KMS-11 (cell line): ENCODE results near the gene SEC14L2.

Experiments
- H2AFZ ChIP-seq: fragments of 200-600 bp; sonication (generic); 2 replicates; pipeline ENCODE4 v1.6.1; 2016; ENCODE audit warnings: antibody characterized with exemption, mixed run types, low read depth
- H3K27ac ChIP-seq: fragments of 200-600 bp; sonication (generic); 2 replicates; pipeline ENCODE4 v1.6.1; 2016; ENCODE audit warnings: mild to moderate bottlenecking, mixed run types
- H3K27me3 ChIP-seq: fragments of 200-600 bp; sonication (generic); 2 replicates; pipeline ENCODE4 v1.6.1; 2017; ENCODE audit warnings: mild to moderate bottlenecking, low read depth, mixed run types, moderate library complexity; ENCODE audit not compliant: insufficient read depth
- H3K36me3 ChIP-seq: fragments of 200-600 bp; sonication (generic); 2 replicates; pipeline ENCODE4 v1.6.1; 2017; ENCODE audit warnings: mild to moderate bottlenecking, mixed run types; ENCODE audit not compliant: insufficient read depth
- H3K4me1 ChIP-seq: fragments of 200-600 bp; sonication (generic); 2 replicates; pipeline ENCODE4 v1.6.1; 2016; ENCODE audit warnings: mild to moderate bottlenecking, low read depth, mixed run types; ENCODE audit not compliant: poor library complexity, severe bottlenecking
- H3K4me2 ChIP-seq: fragments of 200-600 bp; sonication (generic); 2 replicates; pipeline ENCODE4 v1.7.0; 2016; ENCODE audit warnings: mild to moderate bottlenecking, mixed run types
- H3K4me3 ChIP-seq: fragments of 200-600 bp; sonication (generic); IDR thresholded peaks from 2 replicates; pipeline ENCODE4 v1.6.1; 2017; ENCODE audit warnings: low read depth, low read length, mixed read lengths; ENCODE audit not compliant: insufficient read depth
- H3K79me2 ChIP-seq: fragments of 200-600 bp; sonication (generic); 2 replicates; pipeline ENCODE4 v1.6.1; 2016; ENCODE audit warnings: low read depth, mixed run types; ENCODE audit not compliant: insufficient read depth
- H3K9ac ChIP-seq: fragments of 200-600 bp; sonication (generic); 2 replicates; pipeline ENCODE4 v1.6.1; 2016; ENCODE audit warnings: mild to moderate bottlenecking, mixed run types
- H4K20me1 ChIP-seq: fragments of 200-600 bp; sonication (generic); 2 replicates; pipeline ENCODE4 v1.6.1; 2016; ENCODE audit warnings: mild to moderate bottlenecking, mixed run types; ENCODE audit not compliant: insufficient read depth
- CTCF ChIP-seq: fragments of 200-600 bp; sonication (generic); conservative IDR thresholded peaks from 2 replicates; pipeline ENCODE4 v1.6.1; 2017; ENCODE audit warnings: low read depth, mild to moderate bottlenecking, antibody characterized with exemption, low read length, moderate library complexity, mixed read lengths

Gene SEC14L2

GRCh38 chr22:30393322-30393680, 3.5 kb upstream of the SEC14L2 start:
- Histone ChIP-seq H3K9ac (no peak overlapping the region), H3K4me1 (peaks cover 19% of the 10 kb centered on the region), H4K20me1 (no peaks in the 10 kb centered on the region), H2AFZ (no peak overlapping the region), H3K36me3 (no peaks in the 10 kb centered on the region), H3K27ac (no peak overlapping the region), H3K79me2 (no peaks in the 10 kb centered on the region), H3K27me3 (peaks cover 14% of the 10 kb centered on the region), H3K4me2 (no peak overlapping the region), H3K4me3 (no peak overlapping the region)
- TF ChIP-seq CTCF = no peak

- Histone ChIP-seq H3K4me2 (no peak overlapping the region), H3K9ac (no peak overlapping the region), H3K36me3 (no peaks in the 10 kb centered on the region), H2AFZ (no peak overlapping the region), H3K4me1 (peaks cover 19% of the 10 kb centered on the region), H3K4me3 (no peak overlapping the region), H3K27me3 (peaks cover 20% of the 10 kb centered on the region), H3K79me2 (no peaks in the 10 kb centered on the region), H3K27ac (no peak overlapping the region), H4K20me1 (no peaks in the 10 kb centered on the region)
- TF ChIP-seq CTCF = no peak
Observed at GRCh38 chr22:30393885-30394284, 2.9 kb upstream of the SEC14L2 start.

GRCh38 chr22:30397656-30398635, 1.1 kb downstream of the SEC14L2 start:
- Histone ChIP-seq H3K9ac (no peak overlapping the region; the same call in 1 of the 2 replicates), H3K4me2 (peak overlapping the region; percentile 79; the same call in 1 of the 2 replicates), H3K4me1 (peaks cover 7% of the 10 kb centered on the region), H4K20me1 (no peaks in the 10 kb centered on the region), H3K4me3 (no peak overlapping the region), H2AFZ (no peak overlapping the region), H3K79me2 (no peaks in the 10 kb centered on the region), H3K27me3 (peaks cover 20% of the 10 kb centered on the region), H3K36me3 (no peaks in the 10 kb centered on the region), H3K27ac (no peak overlapping the region)
- no peak for TF ChIP-seq CTCF

GRCh38 chr22:30398685-30399680, 2.2 kb downstream of the SEC14L2 start:
- no peaks in the 10 kb centered on the region for H3K79me2 ChIP-seq
- H3K4me3 ChIP-seq = no peak overlapping the region
- TF ChIP-seq CTCF = no peak
- no peak overlapping the region for H3K4me2 ChIP-seq
- peaks cover 20% of the 10 kb centered on the region for H3K27me3 ChIP-seq
- H3K9ac ChIP-seq = no peak overlapping the region
- no peaks in the 10 kb centered on the region for H3K36me3 ChIP-seq
- no peak overlapping the region for H3K27ac ChIP-seq
- no peak overlapping the region for H2AFZ ChIP-seq
- H3K4me1 ChIP-seq = peaks cover 7% of the 10 kb centered on the region
- H4K20me1 ChIP-seq = no peaks in the 10 kb centered on the region
